HG02571 (cell line): Measurements from ENCODE around the gene ADAD2.

Source experiments
- ATAC-seq: cut with Tn5 transposase; IDR thresholded peaks from one replicate; pipeline ENCODE4 v1.9.1; 2021; ENCODE audit warnings: mild to moderate bottlenecking, moderate library complexity; ENCODE audit not compliant: unreplicated experiment

The ADAD2 gene

GRCh38 chr16:84244728-84245127, 53.8 kb downstream of the ADAD2 start:
- ATAC-seq: no peak

GRCh38 chr16:84245956-84246678, 55.2 kb downstream of the ADAD2 start:
- ATAC-seq: no peak

DNA sequence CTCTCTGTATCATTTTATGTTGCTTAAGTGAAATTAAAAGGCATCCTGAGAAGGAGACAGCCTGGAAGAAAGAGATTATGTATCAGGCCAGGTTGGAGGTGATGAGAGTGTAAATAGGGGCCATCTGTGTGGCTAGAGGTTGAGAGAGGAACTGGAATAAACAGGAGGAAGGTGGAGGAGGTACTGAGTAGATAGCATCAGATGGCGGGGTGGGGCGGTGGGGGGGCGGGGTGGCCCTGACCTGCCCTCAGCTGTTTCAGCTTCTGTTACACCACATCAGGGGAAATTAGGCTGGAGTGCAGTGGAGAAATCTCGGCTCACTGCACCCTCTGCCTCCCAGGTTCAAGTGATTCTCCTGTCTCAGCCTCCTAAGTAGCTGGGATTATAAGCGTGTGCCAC, 55.7 kb downstream of the ADAD2 start:
- ATAC-seq: no peak
